GM21381 (cell line): ENCODE measurements around the gene CYP46A1.

Experiments
- ATAC-seq: cut with Tn5 transposase; IDR thresholded peaks from one replicate; pipeline ENCODE4 v1.9.1; 2021; ENCODE audit warnings: mild to moderate bottlenecking, moderate library complexity; ENCODE audit not compliant: unreplicated experiment

CYP46A1 gene

GRCh38 chr14:99672506-99673304 lies 11.4 kb upstream of the CYP46A1 start:
- no peak for ATAC-seq

- no peak for ATAC-seq
Measured at GRCh38 chr14:99673305-99674063, 10.6 kb upstream of the CYP46A1 start.

GRCh38 chr14:99674064-99674650 lies 9.9 kb upstream of the CYP46A1 start:
- no peak for ATAC-seq

- no peak for ATAC-seq
Measured at GRCh38 chr14:99674776-99675381, 9.2 kb upstream of the CYP46A1 start.

- ATAC-seq: no peak
Measured at GRCh38 chr14:99675382-99675835, 8.7 kb upstream of the CYP46A1 start.

GRCh38 chr14:99675951-99676350 lies 8.1 kb upstream of the CYP46A1 start:
- ATAC-seq: no peak

GRCh38 chr14:99676657-99677056 lies 7.4 kb upstream of the CYP46A1 start:
- ATAC-seq: no peak

- ATAC-seq: no peak
Measured at GRCh38 chr14:99677231-99678140, 6.6 kb upstream of the CYP46A1 start.

- ATAC-seq: no peak
Measured at GRCh38 chr14:99678198-99678597, 5.9 kb upstream of the CYP46A1 start.

- no peak for ATAC-seq
Measured at GRCh38 chr14:99679111-99679510, 5.0 kb upstream of the CYP46A1 start.

GRCh38 chr14:99679543-99679942 lies 4.6 kb upstream of the CYP46A1 start:
- ATAC-seq: no peak

- no peak for ATAC-seq
Measured at GRCh38 chr14:99679996-99680395, 4.1 kb upstream of the CYP46A1 start.

GRCh38 chr14:99681101-99681831 lies 2.8 kb upstream of the CYP46A1 start:
- ATAC-seq: no peak

- ATAC-seq: no peak
Measured at GRCh38 chr14:99681832-99682148, 2.3 kb upstream of the CYP46A1 start.

GRCh38 chr14:99682809-99683618 lies 1.1 kb upstream of the CYP46A1 start:
- no peak for ATAC-seq

- peak; percentile 27 for ATAC-seq
Measured at GRCh38 chr14:99684410-99684934, 374 bp downstream of the CYP46A1 start.

GRCh38 chr14:99685151-99685591 lies 1.1 kb downstream of the CYP46A1 start:
- no peak for ATAC-seq

- no peak for ATAC-seq
Measured at GRCh38 chr14:99685596-99685995, 1.5 kb downstream of the CYP46A1 start.
